Stimulated activated CD8-positive, alpha-beta memory T cell treated with anti-CD3 and anti-CD28 coated beads, Interleukin-7, amount 100 ng/mL, for 4 hours (primary cell): Measurements from ENCODE around the gene PTPN13.

Source experiments
- DNase-seq, 2 donors: peaks; one replicate each; pipeline ENCODE4 v3.0.0-alpha.2; 2020; ENCODE audit warnings: low read depth in 2 of 2

Gene PTPN13

DNA sequence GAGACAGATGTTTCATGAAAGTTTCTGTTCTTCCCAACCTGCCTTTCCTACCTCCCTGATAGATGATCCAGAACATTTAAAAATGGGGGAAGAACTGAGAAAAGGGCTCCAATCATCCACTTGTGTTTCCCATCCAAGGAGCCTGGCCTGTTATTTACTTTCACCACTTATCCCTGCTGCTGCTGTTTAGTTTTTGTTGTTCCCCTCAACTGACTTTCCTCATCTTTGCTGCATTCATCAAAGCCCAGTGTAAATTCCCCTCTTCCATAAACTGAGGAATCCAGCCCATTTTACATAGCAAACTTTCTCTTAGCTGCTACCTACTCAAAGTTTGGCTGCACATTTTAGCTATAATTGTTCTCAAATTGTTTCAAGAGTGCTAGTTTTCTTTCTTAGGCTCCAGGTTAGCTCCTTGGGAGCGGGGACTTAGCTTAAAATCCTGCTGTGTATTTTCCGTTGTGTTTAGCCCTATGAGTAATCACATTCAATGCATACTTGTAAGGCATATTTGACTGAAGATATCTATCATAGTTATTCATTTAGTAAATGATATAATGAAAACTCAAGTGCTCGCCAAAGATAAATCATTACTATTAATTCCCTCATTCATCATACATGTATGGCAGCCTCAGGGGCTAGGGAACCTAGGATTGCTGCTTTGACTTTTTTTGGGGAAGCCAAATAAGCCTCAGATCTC lies 1.4 kb upstream of the PTPN13 start:
- DNase-seq, result no peak

DNA sequence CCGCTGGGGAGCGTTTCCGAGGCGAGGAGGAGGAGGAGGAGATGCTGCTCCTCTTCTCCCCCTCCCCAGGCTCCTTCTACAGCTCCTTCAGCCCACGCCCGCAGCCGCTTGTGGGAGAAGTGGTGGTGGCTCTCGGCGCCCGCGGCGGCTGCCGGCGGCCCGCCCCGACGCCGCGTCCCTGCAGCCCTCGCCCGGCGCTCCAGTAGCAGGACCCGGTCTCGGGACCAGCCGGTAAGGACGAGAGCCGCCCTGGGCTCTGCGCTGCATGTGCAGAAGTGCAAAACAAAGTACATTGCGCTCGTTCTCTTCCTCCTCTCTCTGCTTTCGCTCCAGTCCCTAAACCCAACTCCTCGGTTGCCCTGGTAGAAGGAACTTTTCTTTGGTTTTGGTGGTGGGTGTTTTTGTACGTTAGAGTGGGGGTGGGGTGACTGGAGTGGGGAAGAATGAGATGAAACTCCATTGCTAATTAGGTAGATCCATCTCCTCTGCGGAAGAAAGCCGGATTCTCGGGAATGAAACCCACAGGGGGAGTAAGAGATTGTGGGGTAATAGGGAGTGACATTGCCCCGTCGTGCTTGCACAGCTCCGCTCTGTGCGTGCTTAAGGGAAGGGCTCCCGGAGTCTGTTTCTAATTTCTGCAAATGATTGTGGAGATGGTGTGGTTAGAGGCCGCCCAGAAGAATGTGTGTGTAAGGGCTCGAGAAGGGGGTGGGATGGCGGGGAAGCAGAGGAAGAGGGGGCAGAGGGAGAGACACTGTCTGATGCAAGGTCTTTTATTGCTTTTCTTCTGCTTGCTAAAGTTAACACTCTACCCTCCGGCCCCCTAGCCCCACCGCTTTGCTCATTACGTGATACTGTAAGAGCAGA lies 677 bp downstream of the PTPN13 start:
- peak in 1 of 2 donors; percentile 0 for DNase-seq

DNA sequence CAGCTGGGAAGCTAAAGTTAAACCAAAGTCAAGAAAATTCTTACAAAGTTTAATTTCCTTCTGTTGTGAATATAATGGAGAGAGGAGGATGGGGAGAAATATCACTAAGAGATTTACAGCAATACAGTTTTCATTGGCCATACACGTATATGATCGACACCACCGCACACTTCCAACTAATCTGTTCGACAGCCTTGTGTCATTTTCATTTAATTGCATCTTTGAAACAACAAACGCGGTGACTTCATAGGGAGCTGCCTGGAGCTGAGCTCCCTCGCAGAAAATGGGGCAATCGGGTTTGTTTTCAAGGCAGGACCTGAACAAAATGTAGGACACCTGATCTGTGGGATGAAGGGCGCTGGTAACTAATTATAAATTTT lies 1.3 kb downstream of the PTPN13 start:
- no peak for DNase-seq

DNA sequence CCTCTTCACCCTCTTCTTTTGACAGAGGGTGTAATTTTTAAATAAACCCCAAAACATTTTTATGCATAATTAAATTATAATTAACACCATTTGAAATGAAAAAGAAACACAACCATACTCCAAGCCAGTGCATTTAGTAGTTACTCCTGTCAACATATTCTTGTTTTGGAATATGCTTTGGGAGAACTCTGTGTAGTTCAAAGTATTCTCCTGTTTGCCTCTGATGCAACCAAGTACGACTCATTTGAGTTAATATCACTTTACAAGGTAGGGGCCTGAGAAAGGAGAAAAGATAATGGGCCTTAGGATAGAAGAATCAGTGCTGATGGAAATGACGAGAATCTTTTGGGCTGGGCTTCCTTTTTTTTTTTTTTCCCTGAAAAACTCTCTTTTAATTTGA lies 2.7 kb downstream of the PTPN13 start:
- DNase-seq, result no peak

DNA sequence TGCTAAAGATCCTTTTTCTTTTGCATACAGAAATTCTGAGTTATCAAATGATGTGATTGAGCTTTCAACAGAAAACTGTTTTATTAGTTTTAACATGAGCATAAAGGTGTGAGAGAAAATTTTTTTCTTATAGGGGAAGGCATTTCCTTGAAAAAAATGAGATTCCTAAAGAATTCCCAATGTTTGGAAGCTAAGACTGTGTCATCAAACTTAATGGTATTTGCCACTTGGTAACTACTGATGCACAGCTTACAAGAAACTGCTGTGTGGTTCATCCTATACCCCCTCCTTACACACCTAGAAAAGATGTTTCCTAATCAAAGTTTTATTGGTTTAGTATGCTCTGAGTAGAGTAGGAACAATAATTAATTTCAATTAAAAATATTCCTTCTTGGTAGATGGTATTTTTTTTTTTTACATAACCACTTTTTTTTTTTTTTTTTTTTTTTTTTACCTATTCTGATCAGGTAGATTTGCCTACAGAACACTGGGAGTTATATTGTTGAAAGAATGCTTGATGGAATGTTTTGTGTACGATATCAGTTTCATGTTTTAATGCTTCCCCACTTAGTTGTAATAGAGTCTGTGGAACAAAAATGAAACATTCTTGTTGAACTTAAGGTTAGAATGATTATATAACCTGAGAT lies 6.0 kb downstream of the PTPN13 start:
- no peak for DNase-seq

DNA sequence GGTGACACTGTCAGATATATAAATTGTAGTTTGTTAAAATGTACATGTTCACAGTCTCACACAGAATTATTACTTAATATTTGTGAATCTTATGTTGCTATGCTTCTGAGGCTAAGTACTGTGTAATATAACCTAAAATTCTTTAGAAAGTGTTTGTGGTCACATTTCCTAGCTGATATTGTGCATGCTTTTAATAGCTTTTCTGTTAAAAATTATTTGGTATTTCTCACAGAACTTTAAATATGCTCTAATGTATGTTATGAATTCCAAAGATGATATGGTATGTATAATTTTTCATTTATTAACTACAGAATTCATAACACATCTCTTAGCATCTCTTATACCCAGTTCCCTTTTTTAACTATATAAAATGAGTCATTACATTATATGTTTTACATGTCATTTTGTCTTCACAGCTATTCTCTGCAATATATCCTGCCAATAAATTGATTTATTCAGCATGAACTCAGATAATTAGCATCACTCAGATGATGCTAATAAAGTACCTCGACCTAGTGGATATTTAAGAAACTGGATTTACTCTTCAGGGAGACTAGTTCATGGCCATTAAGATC lies 9.3 kb downstream of the PTPN13 start:
- no peak for DNase-seq

DNA sequence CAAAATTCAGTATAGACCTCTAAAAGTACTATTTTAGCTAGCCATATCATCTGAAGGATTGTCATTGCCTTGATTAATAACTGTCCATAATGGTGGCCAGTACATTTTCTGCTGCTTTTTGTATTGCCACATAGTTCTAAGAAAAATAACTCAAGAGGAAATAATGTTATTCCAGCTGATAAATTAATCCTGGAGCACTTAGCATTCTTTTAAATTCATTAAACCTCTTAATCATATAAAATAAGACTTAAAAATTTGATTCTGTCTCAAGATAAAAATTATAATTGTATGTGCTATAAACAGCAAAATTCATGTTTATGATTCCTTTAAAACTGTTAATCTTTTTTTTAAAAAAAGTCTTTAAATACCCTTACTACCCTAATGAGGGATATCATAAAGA lies 12.7 kb downstream of the PTPN13 start:
- DNase-seq, result no peak

DNA sequence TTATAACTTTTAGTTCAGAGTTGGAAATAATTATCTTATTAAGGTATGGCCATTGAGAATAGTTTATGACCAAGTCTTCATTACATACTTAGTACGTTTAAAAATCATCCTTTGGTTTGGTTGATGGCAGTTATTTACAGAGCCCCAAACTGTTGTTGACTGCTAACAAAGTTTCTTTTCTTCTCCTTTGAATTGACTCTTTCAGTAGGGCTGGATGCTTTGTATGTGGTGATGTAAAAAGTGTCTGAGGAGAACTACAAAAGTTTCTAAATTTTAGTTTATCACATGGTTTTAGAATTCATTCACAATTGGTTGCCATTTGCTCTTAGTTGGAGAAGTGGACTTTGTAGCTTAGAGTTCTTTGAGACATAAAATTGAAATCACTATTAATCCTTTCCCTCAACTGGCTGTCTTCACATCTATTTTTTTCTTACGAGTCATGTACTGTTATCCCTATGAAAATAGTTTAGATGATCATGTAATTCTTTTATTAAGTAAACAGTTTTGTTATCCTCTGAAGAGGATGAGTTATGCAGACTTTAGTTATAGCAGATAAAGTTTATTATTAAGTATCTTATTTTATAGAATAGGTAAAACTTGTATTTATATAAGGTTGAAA lies 14.8 kb downstream of the PTPN13 start:
- DNase-seq, result no peak

DNA sequence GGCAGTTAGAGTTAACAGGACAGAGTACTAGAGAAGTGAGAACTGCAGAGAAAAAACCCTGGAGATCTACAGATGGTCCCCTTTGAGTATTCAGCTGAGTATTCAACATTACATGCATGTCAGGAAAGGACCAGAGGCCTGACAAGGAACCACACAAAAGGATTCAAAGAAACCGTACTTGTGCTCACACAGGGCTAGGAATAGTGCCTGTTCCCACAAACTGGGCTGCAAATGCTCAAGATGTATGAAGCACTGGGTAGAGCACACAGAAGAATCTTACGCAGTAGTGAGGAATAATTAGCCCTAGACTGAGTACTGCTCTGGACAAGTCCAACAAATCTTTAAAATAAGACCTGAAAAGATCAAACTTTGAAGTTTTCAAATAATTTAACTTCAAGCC lies 17.6 kb downstream of the PTPN13 start:
- DNase-seq, result no peak

DNA sequence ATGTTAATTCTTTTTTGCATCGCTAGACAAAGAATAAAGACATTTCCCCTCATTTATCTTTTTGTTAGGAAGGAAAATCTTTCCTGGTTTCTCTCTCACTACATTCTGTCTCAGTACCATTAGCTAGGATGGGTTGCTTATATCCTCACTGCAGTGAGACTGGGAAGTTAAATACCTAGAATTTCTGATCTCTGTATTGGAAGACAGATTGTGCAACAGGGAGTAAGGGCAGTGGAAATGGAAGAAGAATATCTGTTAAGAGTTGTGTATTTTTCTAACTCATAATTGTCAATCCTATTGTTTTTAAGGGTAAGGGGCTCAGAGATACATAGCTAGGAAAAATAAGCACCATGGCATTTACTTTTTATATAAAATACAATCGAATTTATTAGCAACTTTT lies 19.6 kb downstream of the PTPN13 start:
- no peak for DNase-seq

DNA sequence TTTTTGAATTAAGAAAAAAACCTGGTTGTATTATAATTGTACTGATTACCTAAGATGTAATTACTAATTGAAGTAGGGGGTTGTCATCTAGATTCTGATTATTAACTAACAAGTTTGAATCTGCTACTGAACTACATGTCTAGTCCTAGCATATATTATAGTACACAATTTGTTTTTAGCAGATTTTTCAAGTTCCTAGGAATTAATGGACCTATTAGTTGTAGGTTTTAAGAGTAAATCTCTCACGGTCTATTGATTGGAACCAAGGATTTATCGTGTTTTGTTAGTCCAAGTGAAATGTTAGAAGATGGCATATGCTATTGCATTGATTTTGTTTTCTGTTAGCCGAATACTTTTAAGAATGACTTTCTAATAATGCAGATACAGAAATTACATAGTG lies 20.8 kb downstream of the PTPN13 start:
- DNase-seq, result no peak

DNA sequence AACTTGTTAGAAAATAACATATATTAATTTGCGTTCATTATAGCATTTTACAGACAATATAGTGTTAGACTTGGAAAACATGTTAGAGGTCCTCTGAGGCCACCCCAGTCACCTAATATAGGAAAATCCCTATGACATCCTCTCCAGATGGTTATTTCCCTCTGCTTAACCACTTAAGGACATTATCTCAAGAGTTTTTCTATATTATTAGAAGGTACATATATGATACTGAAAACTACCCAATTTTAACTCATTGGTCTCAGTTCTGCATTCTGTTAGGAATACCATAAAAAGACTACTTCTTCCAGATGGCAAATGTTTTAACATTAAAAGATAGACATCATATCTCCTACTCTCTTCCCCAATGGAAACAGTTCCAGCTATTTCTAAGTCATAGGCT lies 21.4 kb downstream of the PTPN13 start:
- no peak for DNase-seq

DNA sequence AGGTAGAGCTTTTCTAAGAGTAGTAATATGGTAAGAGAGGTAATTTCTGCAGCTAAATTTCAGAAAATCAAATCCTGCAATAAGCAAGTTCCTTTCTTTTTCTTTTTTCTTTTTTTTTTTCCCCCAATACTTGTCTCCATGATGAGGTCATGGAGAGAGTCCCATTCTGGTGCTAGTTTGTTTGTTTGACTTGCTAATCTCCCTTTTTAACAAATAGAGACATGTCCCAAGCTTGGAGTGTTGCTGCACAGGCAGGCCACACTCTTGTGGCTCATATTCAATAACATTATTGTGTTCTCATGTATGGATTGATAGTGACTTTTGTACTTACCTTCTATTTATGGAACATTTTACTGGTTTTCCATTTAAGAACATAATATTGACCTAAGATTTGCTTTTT lies 25.5 kb downstream of the PTPN13 start:
- DNase-seq, result no peak

DNA sequence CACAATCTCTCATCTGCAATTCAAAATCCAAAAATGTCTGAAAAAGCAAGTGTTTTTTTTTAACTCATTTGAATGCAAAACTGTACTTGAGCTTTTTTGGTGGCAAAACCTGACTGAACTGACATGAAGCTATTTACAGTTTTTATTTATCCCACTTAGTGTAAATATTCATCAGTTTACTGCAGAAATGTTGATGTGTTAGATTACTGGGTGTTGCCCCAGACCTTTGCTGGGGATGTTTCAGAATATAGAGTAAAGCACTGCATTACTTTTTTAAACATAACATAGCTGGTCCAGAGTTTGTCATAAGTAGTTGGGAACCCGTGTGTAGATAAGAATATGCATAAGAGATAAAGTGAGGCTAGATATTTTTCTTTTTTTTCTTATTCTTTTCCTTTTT lies 27.3 kb downstream of the PTPN13 start:
- DNase-seq, result no peak

DNA sequence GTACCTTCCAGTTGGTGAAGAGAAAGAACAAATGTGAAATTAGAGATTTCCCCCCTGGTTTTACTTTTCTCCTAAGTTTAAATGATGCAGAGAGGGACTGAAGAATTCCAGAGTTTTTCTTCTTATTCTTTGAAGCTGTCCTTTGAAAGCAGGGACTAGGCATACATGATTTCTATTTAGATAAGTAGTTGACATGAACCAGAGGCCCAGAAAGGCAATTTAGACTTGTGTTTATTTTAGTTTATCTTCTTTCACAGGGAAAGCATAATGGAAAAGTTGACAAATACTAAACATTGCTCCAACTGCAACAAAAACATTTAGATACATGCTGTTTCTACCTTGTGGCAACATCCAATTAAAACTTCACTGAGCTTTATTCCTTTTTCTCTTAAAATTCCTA lies 32.0 kb downstream of the PTPN13 start:
- DNase-seq, result no peak

DNA sequence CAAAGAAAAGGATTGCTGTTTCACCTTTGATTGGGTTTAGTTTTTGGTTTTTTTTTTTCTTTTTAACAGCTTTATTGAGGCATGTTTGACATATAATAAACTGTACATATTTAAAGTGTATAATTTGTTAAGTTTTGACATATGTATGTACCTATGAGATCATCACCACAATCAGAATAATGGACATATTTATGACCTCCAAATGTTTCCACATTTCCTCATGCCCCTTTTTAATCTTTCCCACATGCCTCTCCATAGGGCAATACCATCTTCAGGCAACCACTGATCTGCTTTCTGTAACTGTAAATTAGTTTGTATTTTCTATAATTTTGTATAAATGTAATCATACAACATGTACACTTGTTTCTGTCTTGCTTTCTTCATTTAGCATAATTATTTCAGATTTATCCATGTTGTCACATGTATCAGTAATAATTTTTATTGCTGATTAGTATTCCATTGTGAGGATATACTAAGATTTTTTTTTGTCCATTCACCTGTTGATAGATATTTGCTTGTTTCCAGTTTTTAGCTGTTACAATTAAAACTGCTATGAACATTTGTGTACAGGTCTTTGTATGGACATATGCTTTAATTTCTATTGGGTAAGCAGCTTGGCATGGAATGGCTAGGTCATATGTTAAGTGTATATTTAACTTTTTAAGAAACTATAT lies 33.5 kb downstream of the PTPN13 start:
- no peak for DNase-seq

DNA sequence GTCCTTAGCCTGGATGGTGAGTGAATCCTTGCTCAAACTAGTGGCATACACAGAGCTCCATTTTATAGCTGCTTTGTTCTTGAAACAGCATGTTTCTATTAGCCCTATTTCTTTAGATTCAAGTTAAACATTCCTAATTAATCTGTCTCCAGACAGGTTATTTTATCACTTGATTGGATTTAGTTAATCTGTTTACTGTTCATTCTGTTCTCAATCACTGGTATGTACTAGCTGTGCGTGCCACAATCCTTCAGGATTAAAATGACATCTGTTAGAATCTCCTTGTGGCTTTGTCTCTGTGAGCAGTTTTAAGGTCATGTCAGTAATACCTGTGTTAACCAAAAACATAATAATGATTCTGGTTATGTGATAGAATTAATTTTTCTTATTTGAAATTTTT lies 36.5 kb downstream of the PTPN13 start:
- DNase-seq, result no peak

DNA sequence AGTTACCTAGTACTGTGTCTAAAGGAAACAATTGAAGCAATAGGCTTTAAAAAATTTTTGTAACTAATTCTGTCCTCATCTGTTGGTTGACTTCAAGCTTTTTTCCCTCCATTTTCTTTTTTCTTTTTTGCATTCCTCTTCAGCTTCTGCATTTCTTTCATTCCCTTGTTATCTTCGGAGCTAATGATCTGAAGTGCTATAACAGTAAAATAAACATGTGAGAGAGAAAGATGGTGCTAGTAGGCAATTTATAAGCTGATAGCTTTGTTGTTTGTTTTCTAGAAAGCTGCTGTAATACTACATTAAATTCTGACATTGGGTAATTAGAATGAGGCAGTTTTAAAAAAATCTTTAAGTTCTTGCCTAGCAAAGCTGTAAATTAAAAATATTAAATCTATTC lies 37.1 kb downstream of the PTPN13 start:
- DNase-seq, result no peak

DNA sequence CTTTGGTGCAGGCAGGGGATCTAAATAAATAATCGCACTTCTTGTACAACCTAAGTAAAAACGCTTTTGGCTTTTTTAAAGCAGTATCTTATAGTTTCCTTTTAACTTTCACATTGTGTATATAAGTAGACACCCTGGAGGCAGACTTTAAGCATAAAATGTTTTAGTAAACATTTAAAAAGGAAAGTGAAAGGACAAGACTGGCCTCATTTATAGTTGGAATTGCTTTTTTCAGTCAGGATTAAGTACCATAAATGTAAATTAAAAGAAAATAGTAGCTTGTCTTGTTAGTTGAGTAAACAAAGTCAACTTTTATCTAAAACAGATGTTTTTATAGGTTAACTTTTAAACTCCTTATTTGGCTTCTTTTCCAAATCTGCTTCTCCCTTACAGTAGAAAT lies 39.7 kb downstream of the PTPN13 start:
- no peak for DNase-seq

DNA sequence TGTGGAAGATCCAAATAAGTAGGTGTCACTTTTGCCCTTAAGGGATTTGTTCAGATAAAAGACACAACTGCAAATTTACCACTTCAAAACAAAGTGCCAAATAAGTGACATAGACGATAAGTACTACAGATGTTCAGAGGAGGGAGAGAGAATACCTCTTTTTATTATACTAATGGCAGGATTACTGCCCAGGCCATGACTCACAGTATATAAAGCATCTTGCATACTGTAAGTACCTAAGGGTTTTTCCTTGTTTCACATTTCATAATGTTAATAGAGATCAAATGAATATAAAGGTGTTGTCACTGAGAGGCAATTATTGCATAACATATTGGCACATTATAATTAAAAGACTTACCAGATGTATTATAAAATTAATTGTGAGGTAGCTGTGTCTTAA lies 46.4 kb downstream of the PTPN13 start:
- DNase-seq, result no peak

DNA sequence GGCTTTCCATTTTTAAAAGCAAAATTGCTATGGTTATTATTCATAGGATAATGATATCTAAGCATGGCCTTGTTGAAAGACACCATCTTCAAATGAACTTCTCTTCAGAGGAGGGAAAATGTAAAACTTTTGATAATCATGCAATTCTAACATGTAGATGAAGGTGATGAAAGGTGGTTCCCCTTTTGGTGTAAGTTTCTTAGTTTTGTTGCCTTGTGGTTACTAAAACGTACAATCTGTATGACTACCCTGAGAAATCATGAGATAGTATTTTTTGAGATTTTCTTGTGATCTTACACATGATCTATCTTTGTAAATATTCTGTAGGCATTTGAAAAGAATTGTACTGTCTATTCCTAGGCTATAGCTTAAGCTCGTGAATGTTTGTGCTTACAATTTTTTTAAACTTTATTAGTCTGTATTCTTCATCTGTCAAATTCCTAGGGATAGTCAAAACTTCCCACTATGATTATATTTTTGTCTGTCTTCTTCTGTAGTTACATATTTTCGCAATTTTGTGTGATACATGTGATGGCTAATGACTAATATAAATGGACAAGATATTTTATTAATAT lies 47.5 kb downstream of the PTPN13 start:
- no peak for DNase-seq
